Peyer's patch (tissue), 4 donors: ENCODE results near the gene HAPLN3. TPM values are rescaled to one million over a fixed set of nuclear protein-coding genes. Genes with fewer than 3 reads are reported as not detected.

ENCODE experiments used
- DNase-seq, 3 donors: peaks; one replicate each; pipeline ENCODE4 v3.0.0-alpha.2; 2017 to 2019
- H3K27ac ChIP-seq, 4 donors: fragments of 200-600 bp; sonication (generic); one replicate each; pipeline ENCODE4 v1.5.1; 2016 to 2019
- H3K27me3 ChIP-seq, 2 donors: fragments of 200-600 bp; sonication (generic); one replicate each; pipeline ENCODE4 v1.5.1; 2019
- H3K36me3 ChIP-seq, 3 donors: fragments of 200-600 bp; sonication (generic); one replicate each; pipeline ENCODE4 v1.5.1; 2016 to 2019
- H3K4me1 ChIP-seq, 4 donors: fragments of 200-600 bp; sonication (generic); one replicate each; pipeline ENCODE4 v1.5.1; 2016 to 2019
- H3K4me3 ChIP-seq, 4 donors: fragments of 200-600 bp; sonication (generic); 1 replicate in 3 of 4; 2 replicates in 1 of 4; pipeline ENCODE4 v1.5.1; 2016 to 2019; ENCODE audit warnings: mild to moderate bottlenecking in 1 of 4
- H3K9me3 ChIP-seq, 4 donors: fragments of 200-600 bp; sonication (generic); one replicate each; pipeline ENCODE4 v1.5.1; 2016 to 2019; ENCODE audit warnings: mild to moderate bottlenecking in 1 of 4
- CTCF ChIP-seq, 6 experiments: fragments of 450-650 bp in 4 of 6; fragments of 200-600 bp in 2 of 6; sonication (generic) in 1 of 6; IDR thresholded peaks; one replicate each; pipeline ENCODE4 v1.5.1; 2017 to 2019; ENCODE audit warnings: antibody characterized with exemption in 6 of 6, mild to moderate bottlenecking in 3 of 6, moderate library complexity in 1 of 6
- POLR2A ChIP-seq, 2 donors: fragments of 450-650 bp; IDR thresholded peaks; one replicate each; pipeline ENCODE4 v1.5.1; 2017; ENCODE audit warnings: antibody characterized with exemption in 2 of 2, mild to moderate bottlenecking in 2 of 2, moderate library complexity in 2 of 2
- total RNA-seq, 4 donors: library from RNA; depleted of rRNA; stranded (reverse); fragments of >200 nt; gene quantifications; one replicate each; pipeline ENCODE4 v1.1.0, GENCODE V29; 2016

The HAPLN3 gene
- total RNA-seq, 4 donors from 2014 or later = 3.7 to 21.5 (median 5.6) TPM

GRCh38 chr15:88835119-88835518, 60.2 kb downstream of the HAPLN3 start:
- Histone ChIP-seq H3K4me3 (no peak overlapping the region), H3K36me3 (no peaks in the 10 kb centered on the region), H3K27me3 (no peaks in the 10 kb centered on the region), H3K27ac (no peak overlapping the region), H3K4me1 (no peaks in the 10 kb centered on the region), H3K9me3 (no peaks in the 10 kb centered on the region)
- TF ChIP-seq POLR2A (IDR thresholded peaks at IDR 0.05) = no peak
- TF ChIP-seq CTCF (IDR thresholded peaks at IDR 0.05) = no peak
- DNase-seq = no peak

- Histone ChIP-seq H3K9me3 (no peaks in the 10 kb centered on the region), H3K36me3 (no peaks in the 10 kb centered on the region), H3K4me3 (no peak overlapping the region), H3K4me1 (no peaks in the 10 kb centered on the region), H3K27me3 (no peaks in the 10 kb centered on the region), H3K27ac (no peak overlapping the region)
- peak in 2 of 3 donors; percentile 30 to 53 for DNase-seq
- TF ChIP-seq POLR2A (IDR thresholded peaks at IDR 0.05) (no peak), CTCF (IDR thresholded peaks at IDR 0.05) (peak in 4 of 6 experiments; percentile 49 to 56 (median 50))
These were observed 61.0 kb downstream of the HAPLN3 start for GRCh38 chr15:88834211-88834812.

- no peaks in the 10 kb centered on the region for H3K9me3 ChIP-seq
- no peaks in the 10 kb centered on the region for H3K4me1 ChIP-seq
- TF ChIP-seq POLR2A (IDR thresholded peaks at IDR 0.05) (no peak), CTCF (IDR thresholded peaks at IDR 0.05) (no peak)
- no peaks in the 10 kb centered on the region for H3K27me3 ChIP-seq
- DNase-seq = no peak
- no peaks in the 10 kb centered on the region for H3K36me3 ChIP-seq
- H3K4me3 ChIP-seq = no peak overlapping the region
- H3K27ac ChIP-seq = no peak overlapping the region
These were observed 61.6 kb downstream of the HAPLN3 start for GRCh38 chr15:88833731-88834100.

GRCh38 chr15:88832820-88833730, 62.3 kb downstream of the HAPLN3 start:
- Histone ChIP-seq H3K27me3 (no peaks in the 10 kb centered on the region), H3K4me1 (no peaks in the 10 kb centered on the region), H3K36me3 (no peaks in the 10 kb centered on the region), H3K9me3 (no peaks in the 10 kb centered on the region), H3K4me3 (no peak overlapping the region), H3K27ac (no peak overlapping the region)
- no peak for DNase-seq
- TF ChIP-seq CTCF (IDR thresholded peaks at IDR 0.05) (no peak), POLR2A (IDR thresholded peaks at IDR 0.05) (no peak)

GRCh38 chr15:88830016-88830415, 65.3 kb downstream of the HAPLN3 start:
- H3K27ac ChIP-seq = no peak overlapping the region
- TF ChIP-seq POLR2A (IDR thresholded peaks at IDR 0.05) = no peak
- TF ChIP-seq CTCF (IDR thresholded peaks at IDR 0.05) = no peak
- no peak for DNase-seq

More at GRCh38 chr15:88830016-88830415, 65.3 kb downstream of the HAPLN3 start:
- no peaks in the 10 kb centered on the region for H3K4me1 ChIP-seq
- no peaks in the 10 kb centered on the region for H3K36me3 ChIP-seq
- no peak overlapping the region for H3K4me3 ChIP-seq
- no peaks in the 10 kb centered on the region for H3K9me3 ChIP-seq
- H3K27me3 ChIP-seq = no peaks in the 10 kb centered on the region
